CD4-positive, alpha-beta T cell treated with Interleukin-15 for 4 hours (primary cell): ENCODE measurements around the gene PTPRN.
"Not testable (repeated sequence)": the region's sequence is repeated elsewhere in the genome, so short reads cannot be mapped to it uniquely, and the experiment has no call there.

Experiments used
- DNase-seq: peaks from one replicate; pipeline ENCODE4 v3.0.0-alpha.2; 2020; ENCODE audit warnings: low spot score

The PTPRN gene

DNA sequence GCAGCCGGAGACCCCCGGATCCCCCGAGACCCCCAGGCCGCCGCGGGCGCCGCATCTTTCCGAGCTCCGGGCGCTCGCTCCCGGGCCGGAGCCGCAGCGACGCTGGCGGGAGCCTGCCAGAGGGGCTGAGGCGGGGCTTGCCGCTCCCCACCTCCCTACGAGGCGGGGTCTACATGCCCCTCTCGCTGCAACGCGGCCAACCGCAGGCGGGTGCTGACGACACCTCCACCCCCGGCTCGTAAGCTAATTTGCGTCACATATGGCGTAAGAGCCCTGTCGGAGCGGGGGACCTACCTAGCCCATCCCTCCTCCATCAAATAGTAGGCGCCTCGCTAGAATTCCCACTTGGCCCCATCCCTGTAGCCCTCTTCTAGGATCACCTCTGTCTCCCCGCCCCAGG, at the start of gene PTPRN:
Gene PTPRN, minus strand, starts transcription at position 124 of the 400 bp plus-strand sequence. Its CDS starts 69 bp downstream, at position 55.
- DNase-seq, result no peak

DNA sequence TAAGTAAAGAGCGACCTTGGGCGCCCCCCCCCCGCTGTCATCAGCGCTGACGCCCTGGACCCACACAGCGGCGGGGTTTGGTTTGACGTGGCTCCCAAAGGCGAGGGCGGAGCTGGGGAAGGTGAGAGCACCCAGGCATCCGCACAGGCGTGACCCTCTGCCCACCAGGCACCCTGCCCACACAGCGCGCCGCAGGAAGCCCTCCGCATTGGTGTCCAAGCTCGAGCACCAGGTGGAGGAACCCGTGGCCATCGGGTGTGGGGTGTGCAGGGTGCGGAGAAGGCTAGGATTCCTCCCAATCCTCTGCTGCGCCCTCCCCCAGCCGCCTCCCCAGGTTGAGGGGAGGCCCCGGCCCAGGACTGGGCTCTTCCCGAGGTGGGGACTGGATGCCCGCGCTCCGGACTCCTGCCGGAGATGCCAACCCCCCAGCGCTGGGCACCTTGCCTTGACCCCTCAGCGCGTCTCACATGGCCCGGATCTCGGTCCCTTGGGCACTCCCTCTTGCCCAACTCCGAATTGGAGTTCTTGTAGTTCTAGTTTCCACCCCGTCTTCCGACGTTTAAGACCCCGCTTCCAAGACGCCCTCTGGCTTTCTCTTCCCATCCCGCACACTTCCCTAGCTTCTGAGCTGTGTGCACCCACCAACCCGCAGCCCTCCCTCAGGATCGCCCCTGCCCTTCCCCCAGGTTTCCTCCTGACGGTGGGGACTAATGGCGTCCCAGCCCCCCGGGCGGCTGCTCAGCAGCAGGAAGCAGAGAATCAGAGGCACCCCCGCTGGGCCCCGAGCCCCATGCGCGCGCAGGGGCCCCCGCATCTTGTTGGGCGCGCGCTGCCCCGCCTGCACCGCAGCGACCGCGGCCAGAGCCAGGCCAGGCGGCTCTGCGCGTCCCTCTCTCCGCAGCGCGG, 49.2 kb upstream of the PTPRN start:
- no peak for DNase-seq

DNA sequence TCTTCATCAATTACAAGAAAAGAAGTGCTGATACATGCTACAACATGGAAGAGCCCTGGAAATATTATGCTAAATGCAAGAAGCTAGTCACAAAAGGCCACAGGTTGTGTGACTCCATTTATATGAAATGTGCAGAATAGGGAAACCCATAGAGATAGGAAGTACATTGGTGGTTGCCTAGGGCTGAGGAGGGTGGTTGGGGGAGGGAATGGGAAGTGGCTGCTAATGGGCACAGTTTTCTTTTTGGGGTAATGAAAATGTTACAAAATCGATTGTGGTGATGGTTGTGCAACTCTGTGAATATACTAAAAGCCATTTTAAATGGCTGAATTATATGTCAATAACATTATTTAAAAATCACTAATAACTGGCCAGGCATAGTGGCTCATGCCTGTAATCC, 47.6 kb upstream of the PTPRN start:
- peak; percentile 2 for DNase-seq

DNA sequence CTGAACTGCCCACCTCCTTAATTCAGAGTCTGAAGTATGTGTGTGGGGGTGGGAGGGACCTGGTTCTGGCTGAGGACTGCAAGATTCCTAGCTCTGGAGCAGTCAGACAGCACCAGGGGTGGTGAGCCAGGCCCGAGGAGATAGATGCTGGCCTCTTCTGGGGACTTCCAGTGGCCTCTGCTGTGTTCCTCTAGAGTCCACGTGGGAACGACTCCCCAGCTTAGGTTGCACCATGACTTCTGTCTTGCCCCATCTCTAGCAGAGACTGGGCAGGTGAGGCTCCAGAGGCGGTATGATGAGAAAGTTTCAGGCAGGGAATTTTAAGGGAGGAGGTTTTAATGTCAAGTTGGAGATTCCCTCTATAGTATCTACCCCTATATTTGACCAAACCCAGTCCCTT, 45.4 kb upstream of the PTPRN start:
- no peak for DNase-seq

DNA sequence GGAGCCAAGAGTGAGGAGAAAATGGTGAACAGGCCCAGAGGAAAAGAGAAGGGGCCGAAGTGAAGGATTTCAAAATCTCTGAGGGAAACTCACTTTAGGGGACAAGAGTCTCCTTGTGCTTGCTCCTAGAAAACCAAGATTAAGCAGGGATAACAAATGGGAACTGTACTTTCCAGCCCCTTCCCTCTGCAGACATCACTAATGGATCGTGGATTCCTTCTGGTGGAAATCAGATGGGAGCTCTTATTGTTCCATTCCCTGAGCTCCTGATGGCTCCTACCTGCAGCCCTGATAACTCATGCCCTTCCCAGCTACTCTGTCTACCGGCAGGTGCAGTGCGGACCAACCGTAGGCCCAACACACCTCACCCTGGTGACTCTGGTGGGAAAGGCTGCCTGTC, 43.9 kb upstream of the PTPRN start:
- no peak for DNase-seq

DNA sequence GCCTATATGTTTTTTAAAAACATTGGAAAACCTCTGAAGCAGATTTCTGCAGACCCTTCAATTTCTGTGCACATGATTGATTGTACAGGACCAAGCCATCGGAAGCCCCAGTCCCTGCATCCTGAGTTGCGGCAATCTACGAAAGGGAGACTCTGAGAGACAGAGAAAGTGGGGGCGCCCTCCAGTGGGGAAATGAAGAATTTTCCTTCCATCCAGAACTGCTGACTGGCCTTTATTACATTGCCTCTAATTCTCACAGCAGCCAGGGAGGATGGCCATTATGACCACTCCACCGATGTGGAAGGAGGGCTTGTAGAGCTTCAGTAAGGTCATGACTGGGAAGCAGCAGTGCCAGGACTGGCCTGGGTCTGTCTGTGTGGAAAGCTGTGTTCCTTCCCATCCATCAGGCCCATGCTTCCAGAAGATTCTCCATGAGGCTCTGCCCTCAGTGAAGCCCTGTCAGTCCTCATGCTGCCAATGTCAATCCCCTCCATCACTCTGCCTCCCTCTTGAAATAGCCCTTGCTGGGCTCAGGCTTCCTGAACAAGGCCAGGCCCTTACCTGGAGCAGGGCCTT, 43.3 kb upstream of the PTPRN start:
- peak; percentile 53 for DNase-seq

DNA sequence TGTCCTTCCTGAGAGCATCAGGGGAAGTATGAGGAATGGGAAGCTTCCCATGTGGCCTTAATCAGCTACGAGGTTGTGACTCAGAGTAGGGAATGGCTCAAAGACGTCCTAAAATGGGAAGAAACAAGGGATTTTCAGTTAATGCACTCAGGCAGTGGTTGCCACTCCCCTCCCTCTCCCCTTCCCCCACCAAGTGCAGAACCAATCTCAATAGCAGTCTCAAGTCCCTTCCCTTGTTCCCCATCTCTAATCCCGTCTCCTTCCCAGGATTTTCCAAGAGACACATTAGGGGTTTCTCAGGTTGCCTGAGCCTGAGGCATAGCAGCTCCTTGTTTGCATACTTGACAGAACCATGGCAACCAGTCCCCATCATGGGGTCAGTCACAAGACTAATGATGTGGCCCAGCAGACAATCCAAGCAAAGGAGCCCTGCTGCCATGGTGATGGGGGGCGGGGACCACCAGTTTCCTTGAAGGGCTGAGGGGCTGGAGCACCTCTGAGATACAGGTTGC, 41.6 kb upstream of the PTPRN start:
- no peak for DNase-seq

DNA sequence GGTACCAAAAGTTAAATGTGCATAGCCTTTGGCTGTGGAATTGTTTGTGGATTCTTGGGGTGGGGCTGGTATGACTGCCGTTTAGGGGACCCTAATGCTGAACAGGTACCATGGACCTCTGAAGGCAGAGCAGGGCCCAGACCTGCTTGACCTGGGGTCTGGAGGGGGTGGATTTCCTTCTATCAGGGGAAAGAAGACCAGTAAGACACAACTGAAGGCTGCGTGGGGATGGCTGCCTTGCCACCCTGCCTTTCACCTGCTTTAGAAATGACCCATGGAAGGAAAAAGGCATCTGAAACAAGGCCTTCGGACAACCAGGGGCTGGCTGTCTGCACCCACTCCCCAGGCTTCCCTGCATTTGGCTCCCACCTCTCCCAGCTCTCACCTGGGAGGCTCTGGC, 41.0 kb upstream of the PTPRN start:
- no peak for DNase-seq

DNA sequence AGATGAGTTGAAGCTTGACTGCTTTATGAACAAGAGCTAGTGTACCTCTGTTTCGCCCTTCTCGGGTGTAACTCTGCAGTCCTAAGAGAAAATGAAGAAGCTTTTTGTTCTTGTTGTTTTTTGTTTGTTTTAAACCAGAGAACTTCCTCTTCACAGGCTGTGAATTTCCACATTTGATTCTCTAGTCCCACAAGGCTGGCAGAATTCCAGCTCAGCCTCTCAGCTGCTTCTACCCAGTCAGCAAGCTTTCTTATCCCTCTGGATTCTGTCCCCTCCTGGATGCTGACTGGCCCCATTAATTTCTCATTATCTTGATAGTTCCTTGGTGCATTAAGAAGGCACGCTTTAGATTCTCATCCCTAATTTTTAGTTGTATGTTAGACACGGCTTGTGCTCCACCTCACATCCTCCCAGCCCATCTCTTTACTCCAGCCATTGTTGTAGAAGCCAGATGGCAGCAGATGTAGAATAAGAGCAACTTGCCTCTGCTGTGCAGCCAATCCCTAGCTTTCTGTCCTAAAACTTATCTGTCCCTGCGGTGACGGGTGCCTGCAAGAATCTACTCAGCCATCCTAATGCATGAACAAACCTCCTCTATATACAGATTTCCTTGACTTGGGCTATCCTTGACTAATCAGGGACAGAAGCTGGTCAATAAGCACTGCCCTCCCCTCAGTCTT, 35.7 kb upstream of the PTPRN start:
- no peak for DNase-seq

DNA sequence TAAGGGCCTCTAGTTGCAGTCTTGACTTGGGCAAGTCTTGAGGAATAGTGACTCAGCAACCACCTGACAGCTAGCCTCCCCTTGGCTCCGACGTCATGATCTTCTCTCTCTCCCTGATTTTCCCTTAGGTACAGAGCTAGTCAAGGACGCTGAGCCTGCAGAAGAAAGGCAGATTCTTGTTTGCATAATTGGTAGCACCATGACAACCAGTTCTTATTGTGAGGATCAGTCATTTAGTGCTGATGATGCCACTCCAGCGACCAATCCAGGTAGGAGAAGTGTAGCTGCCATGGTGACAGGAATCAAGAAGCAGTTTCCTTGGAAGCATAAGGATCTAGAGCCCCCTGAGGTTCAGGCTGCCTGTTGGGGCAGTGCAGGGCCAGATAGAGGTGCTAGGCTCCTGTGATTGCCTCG, 26.2 kb upstream of the PTPRN start:
- DNase-seq, result no peak

DNA sequence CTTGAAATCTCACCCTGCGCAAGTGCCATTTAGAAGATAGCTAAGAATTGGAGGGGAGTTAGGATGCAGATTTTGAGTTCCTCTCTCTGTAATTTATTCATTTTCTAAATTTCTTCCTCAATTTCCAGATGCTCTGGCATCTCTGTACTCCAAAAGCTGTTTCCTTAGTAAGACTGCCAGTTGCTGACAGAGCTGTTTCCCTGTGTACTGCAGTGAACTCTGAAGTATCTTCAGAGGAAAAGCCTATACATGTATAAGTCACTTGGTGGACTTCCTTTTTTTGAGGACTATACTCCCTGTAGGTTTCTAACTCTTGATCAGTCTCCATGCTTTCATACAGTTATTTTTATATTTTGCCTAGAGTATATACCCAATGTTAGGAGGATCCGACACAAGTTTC, 24.9 kb upstream of the PTPRN start:
- no peak for DNase-seq

DNA sequence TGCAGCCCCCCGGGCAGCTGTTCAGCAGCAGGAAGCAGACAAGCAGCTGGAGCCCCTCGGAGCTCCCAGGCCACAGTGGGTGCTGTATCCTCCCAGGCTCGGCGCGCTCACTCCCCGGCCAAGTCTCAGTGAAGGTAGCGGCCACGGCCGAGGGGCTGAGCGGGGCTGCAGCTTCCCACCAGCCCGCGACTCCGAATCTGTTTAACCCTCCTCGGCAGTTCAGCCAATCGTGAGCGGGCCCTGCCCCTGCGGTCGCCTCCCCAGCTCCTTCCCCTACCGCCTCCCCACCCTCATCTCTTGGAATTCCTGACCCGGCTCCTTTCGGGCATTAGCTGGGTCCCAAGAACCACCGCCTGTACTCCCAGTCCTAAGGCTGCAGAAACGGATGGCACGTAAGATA, 23.3 kb upstream of the PTPRN start, which contains the start of gene RESP18:
Gene RESP18, minus strand, starts transcription at position 203 of the 400 bp plus-strand sequence.
- DNase-seq, result no peak

DNA sequence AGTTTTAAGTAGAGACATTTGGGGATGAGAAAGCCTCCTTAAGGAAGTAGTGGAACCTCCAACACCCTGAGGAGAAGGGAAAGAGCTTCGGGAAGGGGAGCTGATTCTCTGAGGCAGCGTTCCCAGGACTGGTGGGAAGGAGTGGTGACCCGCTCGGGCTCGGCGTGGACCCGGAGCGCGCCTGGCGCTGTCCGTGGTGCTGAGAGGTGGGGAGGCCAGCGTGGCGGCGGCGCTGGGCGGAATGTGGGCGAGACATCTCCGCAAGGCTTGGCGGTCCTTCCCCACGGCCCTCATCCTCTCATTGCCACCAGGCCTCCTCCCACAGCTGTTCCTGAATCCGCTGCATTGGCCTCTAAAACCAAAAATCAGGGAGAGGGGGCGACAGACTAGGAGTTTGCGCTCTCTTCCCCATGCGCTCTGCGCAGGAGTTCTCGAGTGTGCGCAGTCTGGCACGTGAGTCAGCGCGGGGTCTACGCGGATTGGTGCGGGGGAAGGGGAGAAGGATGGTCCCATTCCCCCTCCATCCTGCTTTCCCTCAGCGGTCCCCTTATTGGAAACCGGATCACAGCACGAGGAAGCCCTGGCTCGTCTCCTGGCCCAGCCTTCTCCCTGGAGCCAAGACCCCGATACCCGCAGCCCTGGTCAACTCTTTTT, 22.5 kb upstream of the PTPRN start:
- DNase-seq, result no peak

DNA sequence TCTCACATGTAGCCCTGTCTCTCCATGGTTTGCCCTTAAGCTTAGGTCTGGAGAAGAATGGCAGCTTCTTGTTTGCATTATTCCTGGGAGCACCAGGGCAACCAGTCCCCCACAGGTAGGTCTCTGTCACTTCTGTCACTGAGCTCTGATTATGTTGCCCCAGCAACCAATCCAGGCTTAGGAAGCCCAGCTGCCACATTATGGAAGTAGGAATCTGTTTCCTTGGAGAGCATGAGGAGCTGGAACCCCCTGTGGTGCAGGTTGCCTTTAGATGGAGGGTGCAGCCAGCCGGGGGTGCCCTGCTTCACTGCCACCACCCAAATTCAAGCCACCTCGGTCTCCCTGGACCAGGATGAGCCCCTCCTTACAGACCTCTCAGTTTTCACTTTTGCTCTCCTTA, 18.5 kb upstream of the PTPRN start:
- no peak for DNase-seq

DNA sequence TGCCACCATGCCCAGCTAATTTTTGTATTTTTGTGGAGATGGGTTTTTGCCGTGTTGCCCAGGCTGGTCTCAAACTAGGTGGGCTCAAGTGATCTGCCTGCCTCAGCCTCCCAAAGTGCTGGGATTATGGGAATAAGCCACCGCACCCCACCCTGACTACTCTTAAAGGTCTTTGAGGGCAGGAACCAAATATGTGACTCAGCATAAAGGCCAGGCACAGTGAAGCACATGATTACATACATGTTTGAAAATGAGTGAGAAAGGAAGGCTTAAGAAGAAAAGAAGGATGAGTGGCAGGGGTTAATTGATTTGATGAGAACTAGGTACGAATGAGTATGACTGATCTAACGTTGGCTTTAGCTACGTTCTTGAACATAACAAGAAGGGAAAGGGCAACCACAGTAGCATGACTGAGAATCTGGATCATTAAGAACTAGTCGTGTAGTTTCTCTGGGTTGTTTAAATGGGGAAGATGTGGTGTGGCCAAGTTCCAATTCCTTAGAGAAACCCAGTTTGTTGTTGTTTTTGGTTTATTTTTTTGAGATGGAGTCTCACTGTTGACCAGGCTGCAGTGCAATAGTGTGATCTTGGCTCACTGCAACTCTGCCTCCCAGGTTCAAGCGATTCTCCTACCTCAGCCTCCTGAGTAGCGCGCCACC, 16.6 kb upstream of the PTPRN start:
- no peak for DNase-seq

DNA sequence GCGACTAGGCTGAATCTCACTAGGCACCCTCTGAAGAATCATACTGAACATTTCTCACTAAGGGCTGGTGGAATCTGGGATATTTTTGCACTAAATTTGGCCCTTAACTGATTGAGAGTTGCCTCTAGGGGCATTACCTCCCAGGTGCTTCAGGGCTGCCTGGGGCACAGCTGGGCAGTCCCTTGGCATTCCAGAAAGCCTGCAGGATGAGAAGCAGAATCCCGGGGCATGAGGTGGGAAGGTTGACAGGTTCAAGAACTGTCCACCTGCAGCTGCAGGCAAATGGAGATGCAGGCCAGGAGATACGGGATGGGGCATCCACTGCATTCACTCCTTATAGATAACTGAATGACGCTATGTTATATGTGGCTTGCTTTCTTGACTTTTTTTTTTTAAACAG, 15.9 kb upstream of the PTPRN start:
- DNase-seq, result no peak

DNA sequence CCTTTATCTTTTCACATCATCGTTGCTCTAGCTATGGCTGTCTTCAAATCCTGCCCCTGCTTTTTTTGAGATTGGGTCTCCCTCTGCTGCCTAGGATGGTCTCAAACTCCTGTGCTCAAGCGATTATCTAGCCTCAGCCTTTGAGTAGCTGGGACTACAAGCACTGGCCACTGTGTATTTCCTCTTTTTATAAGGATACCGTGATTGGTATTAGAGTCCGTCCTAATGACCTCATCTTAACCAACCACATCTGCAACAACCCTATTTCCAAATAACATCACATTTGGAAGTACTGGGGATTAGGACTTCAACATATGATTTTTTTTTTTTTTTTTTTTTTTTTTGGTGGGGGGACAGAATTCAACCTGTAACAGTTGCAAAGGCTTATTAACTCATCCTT, 14.2 kb upstream of the PTPRN start:
- DNase-seq, result no peak

DNA sequence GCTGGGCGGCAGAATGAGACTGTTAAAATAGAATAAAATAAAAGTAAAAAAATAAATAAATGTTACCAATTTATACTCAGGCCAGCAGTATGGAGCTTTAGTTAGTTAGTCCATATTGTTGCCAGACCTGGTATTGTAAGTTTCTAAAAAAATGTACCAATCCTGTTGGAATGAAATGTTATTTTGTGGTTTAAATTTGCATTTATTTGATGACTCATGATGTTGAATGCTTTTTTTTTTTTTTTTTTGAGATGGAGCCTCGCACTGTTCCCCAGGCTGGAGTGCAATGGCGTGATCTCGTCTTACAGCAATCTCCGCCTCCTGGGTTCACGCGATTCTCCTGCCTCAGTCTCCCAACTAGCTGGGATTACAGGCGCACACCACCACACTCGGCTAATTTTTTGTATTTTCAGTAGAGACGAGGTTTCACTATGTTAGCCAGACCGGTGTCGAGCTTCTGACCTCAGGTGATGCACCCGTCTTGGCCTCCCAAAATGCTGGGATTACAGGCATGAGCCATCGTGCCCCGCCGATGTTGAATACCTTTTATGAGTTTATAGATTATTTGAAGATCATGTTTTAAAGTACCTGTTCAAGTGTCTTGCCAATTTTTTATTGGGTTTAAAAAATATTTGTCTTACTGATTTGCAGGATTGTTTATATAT, 5.7 kb upstream of the PTPRN start:
- DNase-seq, result no peak

DNA sequence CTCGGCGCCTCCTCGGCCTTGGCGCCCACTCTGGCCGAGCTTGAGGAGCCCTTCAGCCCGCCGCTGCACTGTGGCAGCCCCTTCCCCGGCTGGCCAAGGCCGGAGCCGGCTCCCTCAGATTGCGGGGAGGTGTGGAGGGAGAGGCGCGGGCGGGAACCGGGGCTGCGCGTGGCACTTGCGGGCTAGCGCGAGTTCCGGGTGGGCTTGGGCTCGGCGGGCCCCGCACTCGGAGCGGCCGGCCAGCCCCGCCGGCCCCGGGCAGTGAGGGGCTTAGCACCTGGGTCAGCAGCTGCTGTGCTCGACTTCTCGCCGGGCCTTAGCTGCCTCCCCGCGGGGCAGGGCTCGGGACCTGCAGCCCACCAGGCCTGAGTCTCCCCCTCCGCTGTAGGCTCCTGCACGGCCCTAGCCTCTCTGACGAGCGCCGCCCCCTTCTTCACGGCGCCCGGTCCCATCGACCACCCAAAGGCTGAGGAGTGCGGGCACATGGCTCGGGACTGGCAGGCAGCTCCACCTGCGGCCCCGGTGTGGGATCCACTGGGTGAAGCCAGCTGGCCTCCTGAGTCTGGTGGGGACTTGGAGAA, 3.6 kb upstream of the PTPRN start:
- DNase-seq, result not testable (repeated sequence)

DNA sequence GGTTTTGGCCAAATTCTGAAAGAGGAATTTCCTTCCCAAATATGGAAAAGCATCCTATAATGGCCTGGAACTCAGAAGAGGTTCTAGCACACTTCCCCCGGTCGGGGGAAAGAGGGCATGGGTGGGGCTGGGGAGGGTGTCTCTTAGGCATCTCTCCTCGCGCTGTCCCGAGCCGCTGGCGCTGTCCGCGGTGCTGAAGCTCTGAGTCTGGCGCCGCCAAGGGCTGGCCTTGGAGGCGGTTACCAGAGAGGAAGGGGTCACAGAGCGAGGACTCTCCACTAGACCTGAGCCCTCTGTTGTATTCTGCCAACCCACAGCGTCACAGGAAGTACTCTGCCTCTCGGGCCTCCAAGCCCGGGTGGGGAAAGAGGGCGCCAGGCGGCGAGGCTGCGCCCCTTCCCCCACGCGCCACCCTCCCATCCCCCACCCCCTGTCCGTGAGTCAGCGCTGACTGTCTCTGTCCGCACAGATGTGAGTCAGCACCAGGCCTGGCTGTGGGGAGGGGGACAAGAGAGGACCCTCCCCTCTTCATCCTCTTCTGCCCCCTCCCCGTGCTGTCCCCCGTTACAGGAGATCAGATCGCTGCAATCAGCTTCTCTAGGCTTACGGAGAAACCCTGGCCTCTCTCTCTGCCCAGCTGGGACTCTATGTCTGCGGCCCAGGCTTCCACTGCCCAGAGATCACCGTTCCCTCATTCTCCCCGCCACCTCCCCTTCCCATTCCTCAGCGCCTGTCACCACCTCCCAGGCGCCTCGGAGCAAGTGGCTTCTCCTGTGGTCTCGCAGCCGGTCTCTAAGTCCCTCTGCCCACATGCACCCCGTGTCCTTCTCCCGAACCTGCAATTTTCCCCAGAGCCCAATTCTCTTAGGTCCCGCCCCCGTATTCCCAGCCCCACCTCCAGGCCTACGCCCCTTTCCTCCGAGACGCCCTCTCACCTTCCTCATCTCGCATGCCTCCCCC, 779 bp downstream of the PTPRN start:
- peak; percentile 52 for DNase-seq
